C4-2B (cell line): ENCODE measurements around the gene APCDD1L.
"Not testable (repeated sequence)": the region's sequence is repeated elsewhere in the genome, so short reads cannot be mapped to it uniquely, and the experiment has no call there.

Experiments
- H3K27ac ChIP-seq: fragments of 450-650 bp; 2 replicates; pipeline ENCODE4 v1.5.1; 2017
- CTCF ChIP-seq: fragments of 450-650 bp; conservative IDR thresholded peaks from 2 replicates; pipeline ENCODE4 v1.5.1; 2017; ENCODE audit warnings: mild to moderate bottlenecking
- ZFX ChIP-seq: fragments of 450-650 bp; IDR thresholded peaks from 2 replicates; pipeline ENCODE4 v1.6.1; 2017

APCDD1L gene

GRCh38 chr20:58543274-58543673, 28.1 kb upstream of the APCDD1L start:
- no peak overlapping the region for H3K27ac ChIP-seq
- TF ChIP-seq CTCF (no peak), ZFX (no peak)

GRCh38 chr20:58542411-58543095, 27.4 kb upstream of the APCDD1L start:
- no peak for TF ChIP-seq CTCF
- no peak for TF ChIP-seq ZFX
- no peak overlapping the region for H3K27ac ChIP-seq

GRCh38 chr20:58542034-58542410, 26.8 kb upstream of the APCDD1L start:
- H3K27ac ChIP-seq: not testable (repeated sequence)

- TF ChIP-seq ZFX (no peak), CTCF (no peak)
- no peak overlapping the region for H3K27ac ChIP-seq
Observed at GRCh38 chr20:58538752-58539151, 23.6 kb upstream of the APCDD1L start.

GRCh38 chr20:58537831-58538230, 22.6 kb upstream of the APCDD1L start:
- no peak overlapping the region for H3K27ac ChIP-seq

GRCh38 chr20:58536289-58536688, 21.1 kb upstream of the APCDD1L start:
- no peak overlapping the region for H3K27ac ChIP-seq
- TF ChIP-seq ZFX (no peak), CTCF (no peak)

More at GRCh38 chr20:58537831-58538230, 22.6 kb upstream of the APCDD1L start:
- no peak for TF ChIP-seq CTCF
- no peak for TF ChIP-seq ZFX

- H3K27ac ChIP-seq: no peak overlapping the region
- TF ChIP-seq CTCF (no peak), ZFX (no peak)
Observed at GRCh38 chr20:58531657-58532056, 16.5 kb upstream of the APCDD1L start.

- no peak for TF ChIP-seq CTCF
- TF ChIP-seq ZFX: no peak
- H3K27ac ChIP-seq: no peak overlapping the region
Observed at GRCh38 chr20:58531063-58531462, 15.9 kb upstream of the APCDD1L start.
